WERI-Rb-1 (cell line): ENCODE results near the gene SASH1.

Experiments used
- DNase-seq: peaks from one replicate; pipeline ENCODE4 v3.0.0-alpha.2; 2020
- H3K27ac ChIP-seq: fragments of 250-450 bp; sonication (Bioruptor Pico); 2 replicates; pipeline ENCODE4 v1.5.1; 2020; ENCODE audit warnings: mild to moderate bottlenecking, moderate library complexity
- H3K27me3 ChIP-seq: fragments of 250-450 bp; sonication (Bioruptor Pico); 2 replicates; pipeline ENCODE4 v1.5.1; 2021; ENCODE audit warnings: mild to moderate bottlenecking, low read depth, moderate library complexity; ENCODE audit not compliant: insufficient read depth, severe bottlenecking
- H3K36me3 ChIP-seq: fragments of 250-450 bp; sonication (Bioruptor Pico); 2 replicates; pipeline ENCODE4 v1.5.1; 2020; ENCODE audit warnings: mild to moderate bottlenecking, moderate library complexity
- H3K4me3 ChIP-seq: 2 replicates; pipeline ENCODE4 v1.5.1; 2011; ENCODE audit warnings: low read depth, mild to moderate bottlenecking, control low read depth, low read length
- H3K9me3 ChIP-seq: fragments of 250-450 bp; sonication (Bioruptor Pico); 2 replicates; pipeline ENCODE4 v1.5.1; 2021; ENCODE audit warnings: mild to moderate bottlenecking, moderate library complexity; ENCODE audit not compliant: severe bottlenecking
- TF ChIP-seq, protein P1 (sequence below): IDR thresholded peaks from 2 replicates; pipeline ENCODE4 v1.5.1; 2011; ENCODE audit warnings: low read depth, mild to moderate bottlenecking, control low read depth, inconsistent platforms, low read length

SASH1 gene

DNA sequence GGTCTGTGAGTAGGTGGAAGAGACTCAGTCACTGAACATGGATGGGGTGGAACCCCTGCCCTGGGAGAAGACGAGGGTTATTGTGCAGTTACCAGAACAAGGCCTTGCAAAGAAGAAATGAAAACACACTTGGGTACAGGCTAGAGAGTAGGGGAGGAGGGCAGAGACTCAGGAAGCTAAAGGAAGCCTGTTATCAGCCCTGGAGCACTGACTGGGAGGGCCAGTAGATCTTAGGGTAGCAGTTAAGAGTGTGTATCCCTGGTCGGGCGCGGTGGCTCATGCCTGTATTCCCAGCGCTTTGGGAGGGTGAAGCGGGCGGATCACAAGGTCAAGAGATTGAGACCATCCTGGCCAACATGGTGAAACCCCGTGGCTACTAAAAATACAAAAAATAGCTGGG lies 74.4 kb downstream of the SASH1 start:
- Histone ChIP-seq H3K4me3 (no peak overlapping the region), H3K27me3 (no peaks in the 10 kb centered on the region), H3K27ac (peak overlapping the region; percentile 77), H3K36me3 (no peaks in the 10 kb centered on the region), H3K9me3 (no peaks in the 10 kb centered on the region)
- TF ChIP-seq, protein P1, sequence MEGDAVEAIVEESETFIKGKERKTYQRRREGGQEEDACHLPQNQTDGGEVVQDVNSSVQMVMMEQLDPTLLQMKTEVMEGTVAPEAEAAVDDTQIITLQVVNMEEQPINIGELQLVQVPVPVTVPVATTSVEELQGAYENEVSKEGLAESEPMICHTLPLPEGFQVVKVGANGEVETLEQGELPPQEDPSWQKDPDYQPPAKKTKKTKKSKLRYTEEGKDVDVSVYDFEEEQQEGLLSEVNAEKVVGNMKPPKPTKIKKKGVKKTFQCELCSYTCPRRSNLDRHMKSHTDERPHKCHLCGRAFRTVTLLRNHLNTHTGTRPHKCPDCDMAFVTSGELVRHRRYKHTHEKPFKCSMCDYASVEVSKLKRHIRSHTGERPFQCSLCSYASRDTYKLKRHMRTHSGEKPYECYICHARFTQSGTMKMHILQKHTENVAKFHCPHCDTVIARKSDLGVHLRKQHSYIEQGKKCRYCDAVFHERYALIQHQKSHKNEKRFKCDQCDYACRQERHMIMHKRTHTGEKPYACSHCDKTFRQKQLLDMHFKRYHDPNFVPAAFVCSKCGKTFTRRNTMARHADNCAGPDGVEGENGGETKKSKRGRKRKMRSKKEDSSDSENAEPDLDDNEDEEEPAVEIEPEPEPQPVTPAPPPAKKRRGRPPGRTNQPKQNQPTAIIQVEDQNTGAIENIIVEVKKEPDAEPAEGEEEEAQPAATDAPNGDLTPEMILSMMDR: no peak
- no peak for DNase-seq

DNA sequence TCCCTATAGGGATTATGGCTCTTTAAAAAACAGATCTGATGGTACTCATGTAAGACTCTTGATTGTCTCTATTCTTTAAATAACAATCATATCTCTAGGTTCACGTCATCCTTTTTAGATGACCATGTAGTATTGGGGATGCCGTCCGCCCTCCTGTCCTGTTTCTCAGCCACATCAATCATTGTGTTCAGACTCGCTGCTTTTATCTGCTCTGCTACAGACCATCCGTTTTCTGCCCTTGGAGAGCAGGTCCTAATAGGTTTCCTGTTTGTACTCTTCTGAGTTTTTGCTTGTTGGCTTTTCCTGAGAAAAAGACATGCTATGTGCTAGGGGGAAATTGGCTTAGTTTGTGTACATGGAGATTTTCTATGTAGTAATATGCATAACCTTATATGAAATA lies 76.8 kb downstream of the SASH1 start:
- H3K9me3 ChIP-seq: no peaks in the 10 kb centered on the region
- DNase-seq: no peak
- H3K4me3 ChIP-seq: no peak overlapping the region
- no peaks in the 10 kb centered on the region for H3K27me3 ChIP-seq
- H3K27ac ChIP-seq: no peak overlapping the region
- H3K36me3 ChIP-seq: no peaks in the 10 kb centered on the region; the same call in 1 of the 2 replicates
- TF ChIP-seq, protein P1: no peak

DNA sequence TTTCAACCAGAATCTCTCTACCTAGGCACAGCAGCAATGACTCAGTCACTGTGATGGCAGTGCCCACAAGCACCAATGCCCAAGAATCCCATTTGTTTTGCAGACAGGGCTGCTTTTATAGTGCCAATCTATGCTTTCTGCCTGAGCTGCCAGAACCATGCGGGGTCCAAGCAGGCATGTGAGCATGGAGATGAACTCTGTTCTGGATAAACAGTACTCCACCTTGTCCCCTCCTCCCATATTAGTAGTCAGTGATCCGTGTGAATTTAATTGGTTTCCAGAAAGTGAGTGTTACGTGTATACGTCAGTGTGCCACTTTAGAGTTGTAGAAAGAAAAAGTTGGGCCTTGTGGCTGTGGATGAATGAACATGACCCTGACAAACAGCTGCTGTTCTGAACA lies 79.4 kb downstream of the SASH1 start:
- Histone ChIP-seq H3K9me3 (no peaks in the 10 kb centered on the region), H3K27ac (no peak overlapping the region), H3K27me3 (no peaks in the 10 kb centered on the region), H3K4me3 (no peak overlapping the region), H3K36me3 (no peaks in the 10 kb centered on the region; the same call in 1 of the 2 replicates)
- TF ChIP-seq, protein P1: no peak
- DNase-seq: no peak

DNA sequence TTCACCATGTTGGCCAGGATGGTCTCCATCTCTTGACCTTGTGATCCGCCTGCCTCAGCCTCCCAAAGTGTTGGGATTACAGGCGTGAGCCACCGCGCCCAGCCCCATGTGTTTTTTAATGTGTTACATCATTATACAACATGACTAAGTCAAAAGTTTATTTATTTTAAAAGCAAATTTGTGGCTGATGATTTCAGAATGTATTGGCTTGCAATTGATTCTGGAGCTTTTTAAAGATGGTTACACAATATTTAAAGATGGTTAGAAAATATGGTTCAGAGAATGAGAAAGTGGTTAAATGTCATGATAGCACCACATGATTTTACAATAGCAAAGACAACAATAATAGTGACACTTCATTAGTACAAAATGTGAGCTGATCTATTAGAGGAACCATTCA lies 80.5 kb downstream of the SASH1 start:
- Histone ChIP-seq H3K36me3 (no peaks in the 10 kb centered on the region; the same call in 1 of the 2 replicates), H3K27me3 (no peaks in the 10 kb centered on the region), H3K4me3 (no peak overlapping the region), H3K27ac (no peak overlapping the region), H3K9me3 (no peaks in the 10 kb centered on the region)
- TF ChIP-seq, protein P1: no peak
- no peak for DNase-seq

DNA sequence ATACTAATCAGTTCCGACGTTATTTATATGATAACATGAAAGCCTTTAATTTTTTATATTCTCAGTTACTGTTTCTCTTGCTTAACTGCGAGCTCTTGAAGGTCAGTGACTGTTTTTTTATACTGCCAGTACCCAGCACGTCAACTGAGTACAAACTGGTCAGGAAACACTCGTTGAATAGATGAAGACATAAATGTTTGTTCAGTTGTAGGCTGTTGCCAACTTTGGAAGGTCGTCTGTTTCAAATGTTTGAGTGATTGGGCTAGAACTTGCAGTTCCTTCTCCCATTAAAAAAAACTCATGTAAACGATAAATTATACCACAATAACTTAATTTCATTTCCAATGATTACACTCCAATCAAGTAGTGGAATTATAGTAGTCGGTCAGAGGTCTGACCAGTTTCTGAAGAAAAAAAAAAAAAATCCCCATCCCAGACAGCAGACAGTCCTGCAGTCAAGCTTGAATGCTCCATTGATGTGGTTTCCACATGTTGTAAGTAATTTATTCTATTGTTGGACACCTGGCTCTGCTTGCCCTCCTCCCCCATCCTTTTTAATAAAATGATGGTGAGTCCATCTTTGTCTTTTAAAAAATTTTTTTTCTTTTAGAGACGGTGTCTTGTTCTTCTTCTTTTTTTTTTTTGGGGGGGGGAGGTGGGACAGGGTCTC lies 81.1 kb downstream of the SASH1 start:
- H3K9me3 ChIP-seq: no peaks in the 10 kb centered on the region
- no peak for DNase-seq
- no peaks in the 10 kb centered on the region for H3K27me3 ChIP-seq
- TF ChIP-seq, protein P1: no peak
- H3K4me3 ChIP-seq: no peak overlapping the region
- no peaks in the 10 kb centered on the region; the same call in 1 of the 2 replicates for H3K36me3 ChIP-seq
- no peak overlapping the region for H3K27ac ChIP-seq

DNA sequence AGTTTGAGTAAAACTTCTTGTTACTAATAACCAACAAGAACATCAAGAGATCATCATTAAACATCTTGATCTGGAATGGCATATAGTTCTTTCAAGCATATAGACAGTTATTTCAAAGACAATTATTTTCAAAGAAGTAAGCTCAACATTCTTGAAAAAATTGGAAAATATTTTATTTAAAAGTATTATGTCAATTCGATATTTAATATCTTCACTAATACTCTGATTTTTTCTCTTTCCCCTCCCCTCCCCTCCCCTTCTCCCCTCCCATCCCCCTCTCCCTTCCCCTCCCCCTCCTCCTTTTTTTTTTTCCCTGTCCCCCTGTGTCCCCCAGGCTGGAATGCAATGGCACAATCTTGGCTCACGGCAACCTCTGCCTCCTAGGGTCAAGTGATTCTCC lies 82.8 kb downstream of the SASH1 start:
- Histone ChIP-seq H3K36me3 (no peaks in the 10 kb centered on the region; the same call in 1 of the 2 replicates), H3K9me3 (no peaks in the 10 kb centered on the region), H3K27ac (no peak overlapping the region), H3K4me3 (no peak overlapping the region), H3K27me3 (no peaks in the 10 kb centered on the region)
- DNase-seq: no peak
- TF ChIP-seq, protein P1: no peak
